SU-DHL-6 (cell line): ENCODE data around the gene LRRFIP2.

Experiments
- H2AFZ ChIP-seq: fragments of 200-600 bp; sonication (generic); 2 replicates; pipeline ENCODE4 v1.6.1; 2014; ENCODE audit warnings: low read depth, mild to moderate bottlenecking, moderate library complexity, mixed read lengths, antibody characterized with exemption, low read length; ENCODE audit not compliant: severe bottlenecking
- H3F3A ChIP-seq: fragments of 200-600 bp; shearing (Covaris generic); 2 replicates; pipeline ENCODE4 v1.6.0; 2016; ENCODE audit warnings: antibody characterized with exemption, mild to moderate bottlenecking; ENCODE audit not compliant: insufficient read depth
- H3K27ac ChIP-seq: fragments of 200-600 bp; sonication (generic); 2 replicates; pipeline ENCODE4 v1.5.1; 2016; ENCODE audit warnings: low read depth, mild to moderate bottlenecking, low read length, moderate library complexity, mixed read lengths
- H3K27me3 ChIP-seq: fragments of 200-600 bp; sonication (generic), shearing (Covaris generic); 2 replicates; pipeline ENCODE4 v1.6.0; 2014; ENCODE audit warnings: mild to moderate bottlenecking, low read length
- H3K36me3 ChIP-seq: fragments of 200-600 bp; sonication (generic); 2 replicates; pipeline ENCODE4 v1.6.1; 2014; ENCODE audit warnings: mild to moderate bottlenecking, low read length, mixed read lengths
- H3K4me2 ChIP-seq: fragments of 300-600, 200-600 bp; shearing (Covaris generic), sonication (generic); 2 replicates; pipeline ENCODE4 v1.6.0; 2014; ENCODE audit warnings: low read length, low read depth, mild to moderate bottlenecking; ENCODE audit not compliant: poor library complexity, severe bottlenecking
- H3K4me3 ChIP-seq: fragments of 200-600 bp; sonication (generic); 2 replicates; pipeline ENCODE4 v1.5.1; 2014; ENCODE audit warnings: antibody characterized with exemption, low read length, mild to moderate bottlenecking, mixed read lengths; ENCODE audit not compliant: insufficient read depth, poor library complexity, severe bottlenecking
- H3K79me2 ChIP-seq: fragments of 200-600 bp; sonication (generic); 2 replicates; pipeline ENCODE4 v1.6.1; 2014; ENCODE audit warnings: mild to moderate bottlenecking, low read length, moderate library complexity; ENCODE audit not compliant: insufficient read depth
- H3K9ac ChIP-seq: fragments of 200-600 bp; sonication (generic); 2 replicates; pipeline ENCODE4 v1.7.0; 2014; ENCODE audit warnings: mild to moderate bottlenecking, low read length
- H3K9me2 ChIP-seq: fragments of 200-600 bp; sonication (generic); replicated peaks from 2 replicates; pipeline ENCODE4 v1.6.1; 2014; ENCODE audit warnings: low read length; ENCODE audit not compliant: insufficient read depth
- H3K9me3 ChIP-seq: fragments of 200-600 bp; sonication (generic); 2 replicates; pipeline ENCODE4 v1.6.1; 2014; ENCODE audit warnings: low read length, mixed read lengths; ENCODE audit not compliant: insufficient read depth
- H4K20me1 ChIP-seq: fragments of 200-600 bp; sonication (generic); 2 replicates; pipeline ENCODE4 v1.6.1; 2014; ENCODE audit warnings: low read depth, mild to moderate bottlenecking, antibody characterized with exemption, low read length, moderate library complexity, mixed read lengths
- EZH2phosphoT487 ChIP-seq: fragments of 200-600 bp; sonication (generic), shearing (Covaris generic); conservative IDR thresholded peaks from 2 replicates; pipeline ENCODE4 v1.6.1; 2018; ENCODE audit warnings: mild to moderate bottlenecking, antibody characterized with exemption, low read length, moderate library complexity, mixed read lengths
- TF ChIP-seq, protein P1 (sequence below): fragments of 200-600 bp; sonication (generic); IDR thresholded peaks from one replicate; pipeline ENCODE4 v1.5.1; 2017; ENCODE audit warnings: antibody characterized with exemption, mild to moderate bottlenecking, low read length, moderate library complexity; ENCODE audit not compliant: insufficient read depth, poor library complexity, severe bottlenecking

Gene LRRFIP2

GRCh38 chr3:37140899-37141541 is 33.4 kb downstream of the LRRFIP2 start:
- no peaks in the 10 kb centered on the region for H3K36me3 ChIP-seq
- H3K79me2 ChIP-seq: 0 out of 2 replicates have a peak, but pooled peaks cover 3% of the 10 kb centered on the region
- H3F3A ChIP-seq: no peaks in the 10 kb centered on the region
- H3K9me2 ChIP-seq: no peaks in the 10 kb centered on the region
- H3K4me3 ChIP-seq: no peak overlapping the region
- no peaks in the 10 kb centered on the region for H3K27me3 ChIP-seq
- no peaks in the 10 kb centered on the region for H4K20me1 ChIP-seq
- H3K9ac ChIP-seq: no peak overlapping the region
- TF ChIP-seq, protein P1, sequence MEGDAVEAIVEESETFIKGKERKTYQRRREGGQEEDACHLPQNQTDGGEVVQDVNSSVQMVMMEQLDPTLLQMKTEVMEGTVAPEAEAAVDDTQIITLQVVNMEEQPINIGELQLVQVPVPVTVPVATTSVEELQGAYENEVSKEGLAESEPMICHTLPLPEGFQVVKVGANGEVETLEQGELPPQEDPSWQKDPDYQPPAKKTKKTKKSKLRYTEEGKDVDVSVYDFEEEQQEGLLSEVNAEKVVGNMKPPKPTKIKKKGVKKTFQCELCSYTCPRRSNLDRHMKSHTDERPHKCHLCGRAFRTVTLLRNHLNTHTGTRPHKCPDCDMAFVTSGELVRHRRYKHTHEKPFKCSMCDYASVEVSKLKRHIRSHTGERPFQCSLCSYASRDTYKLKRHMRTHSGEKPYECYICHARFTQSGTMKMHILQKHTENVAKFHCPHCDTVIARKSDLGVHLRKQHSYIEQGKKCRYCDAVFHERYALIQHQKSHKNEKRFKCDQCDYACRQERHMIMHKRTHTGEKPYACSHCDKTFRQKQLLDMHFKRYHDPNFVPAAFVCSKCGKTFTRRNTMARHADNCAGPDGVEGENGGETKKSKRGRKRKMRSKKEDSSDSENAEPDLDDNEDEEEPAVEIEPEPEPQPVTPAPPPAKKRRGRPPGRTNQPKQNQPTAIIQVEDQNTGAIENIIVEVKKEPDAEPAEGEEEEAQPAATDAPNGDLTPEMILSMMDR: no peak
- no peak for TF ChIP-seq EZH2phosphoT487
- no peak overlapping the region for H3K27ac ChIP-seq
- no peak overlapping the region for H2AFZ ChIP-seq
- no peaks in the 10 kb centered on the region for H3K9me3 ChIP-seq
- H3K4me2 ChIP-seq: no peak overlapping the region

DNA sequence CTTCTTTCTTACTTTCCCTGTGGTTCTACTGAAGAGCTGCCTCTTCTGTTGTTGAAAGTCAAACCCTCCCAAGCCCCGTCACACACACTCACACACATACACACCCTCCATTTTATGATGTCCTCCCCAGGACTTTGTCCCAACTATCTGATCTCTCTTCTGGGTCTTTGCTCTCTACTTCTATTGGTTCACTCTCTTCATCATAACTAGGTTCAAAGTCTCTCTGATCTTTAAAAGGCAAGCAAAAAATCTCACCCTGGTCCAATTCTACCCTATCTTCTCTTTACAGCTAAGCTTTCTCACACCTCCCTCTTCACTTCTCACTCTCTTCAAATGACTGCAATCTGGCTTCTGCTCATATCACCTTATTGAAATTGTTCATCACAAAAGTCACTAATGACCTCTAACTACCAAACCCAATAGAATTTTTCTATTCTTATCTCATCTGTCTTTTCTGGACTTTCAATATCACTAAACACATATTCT is 34.8 kb downstream of the LRRFIP2 start:
- H3K4me2 ChIP-seq: no peak overlapping the region
- no peak overlapping the region for H3K9ac ChIP-seq
- no peaks in the 10 kb centered on the region for H3K9me2 ChIP-seq
- 0 out of 2 replicates have a peak, but pooled peaks cover 3% of the 10 kb centered on the region for H3K79me2 ChIP-seq
- H3K4me3 ChIP-seq: no peak overlapping the region
- no peak overlapping the region for H2AFZ ChIP-seq
- no peaks in the 10 kb centered on the region for H3K36me3 ChIP-seq
- no peak overlapping the region for H3K27ac ChIP-seq
- H4K20me1 ChIP-seq: no peaks in the 10 kb centered on the region
- H3K9me3 ChIP-seq: no peaks in the 10 kb centered on the region
- no peaks in the 10 kb centered on the region for H3F3A ChIP-seq
- no peak for TF ChIP-seq EZH2phosphoT487
- TF ChIP-seq, protein P1: no peak
- H3K27me3 ChIP-seq: no peaks in the 10 kb centered on the region

DNA sequence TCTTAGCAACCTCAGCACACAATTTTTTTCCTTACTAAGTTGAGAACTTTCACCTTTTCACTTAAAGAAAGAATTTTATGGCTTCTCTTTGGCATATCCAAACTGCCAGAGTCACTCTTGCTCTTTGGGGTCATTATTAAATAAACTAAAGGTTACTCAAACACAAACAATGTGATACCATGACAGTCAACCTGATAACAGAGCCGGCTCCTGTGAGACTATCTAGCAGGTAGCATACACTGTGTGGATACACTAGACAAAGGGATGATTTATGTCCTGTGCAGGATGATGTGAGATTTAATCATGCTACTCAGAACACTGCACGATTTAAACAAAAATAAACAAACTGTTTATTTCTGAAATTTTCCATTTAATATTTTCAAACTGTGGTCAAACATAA is 35.6 kb downstream of the LRRFIP2 start:
- Histone ChIP-seq H2AFZ (no peak overlapping the region), H3K27ac (no peak overlapping the region), H3K4me2 (no peak overlapping the region), H3K4me3 (no peak overlapping the region), H3K27me3 (no peaks in the 10 kb centered on the region), H3F3A (no peaks in the 10 kb centered on the region), H3K79me2 (no peaks in the 10 kb centered on the region), H3K9ac (no peak overlapping the region), H3K36me3 (no peaks in the 10 kb centered on the region), H3K9me2 (no peaks in the 10 kb centered on the region), H3K9me3 (no peaks in the 10 kb centered on the region), H4K20me1 (no peaks in the 10 kb centered on the region)
- no peak for TF ChIP-seq EZH2phosphoT487
- TF ChIP-seq, protein P1: no peak
